ENCODE data around the gene TGFB3.

- TF ChIP-seq CTCF (IDR thresholded peaks at IDR 0.05; ENCODE audit: poor library complexity, severe bottlenecking) (no peak), RAD21 (conservative IDR thresholded peaks at IDR 0.05) (no peak), EP300 (conservative IDR thresholded peaks at IDR 0.05; ENCODE audit: poor library complexity, severe bottlenecking) (no peak), EZH2 (IDR thresholded peaks at IDR 0.05; ENCODE audit: borderline replicate concordance, insufficient read depth, low read length, poor library complexity, severe bottlenecking) (no peak), POLR2AphosphoS5 (IDR thresholded peaks at IDR 0.05) (no peak), TAF1 (IDR thresholded peaks at IDR 0.05; ENCODE audit: low read depth) (no peak), SMC3 (conservative IDR thresholded peaks at IDR 0.05; ENCODE audit: poor library complexity) (no peak)
- TF ChIP-seq, protein P1, sequence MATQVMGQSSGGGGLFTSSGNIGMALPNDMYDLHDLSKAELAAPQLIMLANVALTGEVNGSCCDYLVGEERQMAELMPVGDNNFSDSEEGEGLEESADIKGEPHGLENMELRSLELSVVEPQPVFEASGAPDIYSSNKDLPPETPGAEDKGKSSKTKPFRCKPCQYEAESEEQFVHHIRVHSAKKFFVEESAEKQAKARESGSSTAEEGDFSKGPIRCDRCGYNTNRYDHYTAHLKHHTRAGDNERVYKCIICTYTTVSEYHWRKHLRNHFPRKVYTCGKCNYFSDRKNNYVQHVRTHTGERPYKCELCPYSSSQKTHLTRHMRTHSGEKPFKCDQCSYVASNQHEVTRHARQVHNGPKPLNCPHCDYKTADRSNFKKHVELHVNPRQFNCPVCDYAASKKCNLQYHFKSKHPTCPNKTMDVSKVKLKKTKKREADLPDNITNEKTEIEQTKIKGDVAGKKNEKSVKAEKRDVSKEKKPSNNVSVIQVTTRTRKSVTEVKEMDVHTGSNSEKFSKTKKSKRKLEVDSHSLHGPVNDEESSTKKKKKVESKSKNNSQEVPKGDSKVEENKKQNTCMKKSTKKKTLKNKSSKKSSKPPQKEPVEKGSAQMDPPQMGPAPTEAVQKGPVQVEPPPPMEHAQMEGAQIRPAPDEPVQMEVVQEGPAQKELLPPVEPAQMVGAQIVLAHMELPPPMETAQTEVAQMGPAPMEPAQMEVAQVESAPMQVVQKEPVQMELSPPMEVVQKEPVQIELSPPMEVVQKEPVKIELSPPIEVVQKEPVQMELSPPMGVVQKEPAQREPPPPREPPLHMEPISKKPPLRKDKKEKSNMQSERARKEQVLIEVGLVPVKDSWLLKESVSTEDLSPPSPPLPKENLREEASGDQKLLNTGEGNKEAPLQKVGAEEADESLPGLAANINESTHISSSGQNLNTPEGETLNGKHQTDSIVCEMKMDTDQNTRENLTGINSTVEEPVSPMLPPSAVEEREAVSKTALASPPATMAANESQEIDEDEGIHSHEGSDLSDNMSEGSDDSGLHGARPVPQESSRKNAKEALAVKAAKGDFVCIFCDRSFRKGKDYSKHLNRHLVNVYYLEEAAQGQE (IDR thresholded peaks at IDR 0.05; ENCODE audit: borderline replicate concordance): no peak
Measured at GRCh38 chr14:76015191-76015590, 33.4 kb upstream of the TGFB3 start.
